NCI-H1436 (cell line): Measurements from ENCODE around the gene KIF20B.

Experiments used
- DNase-seq: peaks from one replicate; lab custom pipeline; 2025; lab: John Stamatoyannopoulos, UW

KIF20B gene

GRCh38 chr10:89701242-89702120 lies at the start of gene KIF20B:
Gene KIF20B (plus strand): TSS chr10:89701590. CDS start chr10:89705295, 3,705 bp downstream.
- DNase-seq = peak; percentile 94

GRCh38 chr10:89651916-89652573 lies 49.3 kb upstream of the KIF20B start:
- no peak for DNase-seq

- no peak for DNase-seq
Observed at GRCh38 chr10:89652806-89653370, 48.5 kb upstream of the KIF20B start.

GRCh38 chr10:89653410-89653869 lies 48.0 kb upstream of the KIF20B start:
- DNase-seq = no peak

- no peak for DNase-seq
Observed at GRCh38 chr10:89655722-89656121, 45.7 kb upstream of the KIF20B start.

GRCh38 chr10:89657302-89657701 lies 44.1 kb upstream of the KIF20B start:
- no peak for DNase-seq

- DNase-seq = no peak
Observed at GRCh38 chr10:89659143-89660131, 42.0 kb upstream of the KIF20B start.

GRCh38 chr10:89662596-89662995 lies 38.8 kb upstream of the KIF20B start:
- no peak for DNase-seq

GRCh38 chr10:89663144-89663543 lies 38.2 kb upstream of the KIF20B start:
- DNase-seq = no peak

GRCh38 chr10:89664203-89664602 lies 37.2 kb upstream of the KIF20B start:
- DNase-seq = no peak

GRCh38 chr10:89665302-89665701 lies 36.1 kb upstream of the KIF20B start:
- DNase-seq = no peak

GRCh38 chr10:89666138-89666537 lies 35.3 kb upstream of the KIF20B start:
- DNase-seq = no peak

- no peak for DNase-seq
Observed at GRCh38 chr10:89668386-89669071, 32.9 kb upstream of the KIF20B start.

- DNase-seq = no peak
Observed at GRCh38 chr10:89669985-89670384, 31.4 kb upstream of the KIF20B start.

- DNase-seq = no peak
Observed at GRCh38 chr10:89670926-89671325, 30.5 kb upstream of the KIF20B start.

GRCh38 chr10:89677341-89677740 lies 24.0 kb upstream of the KIF20B start:
- DNase-seq = no peak

GRCh38 chr10:89679986-89680385 lies 21.4 kb upstream of the KIF20B start:
- no peak for DNase-seq

- DNase-seq = no peak
Observed at GRCh38 chr10:89683883-89684282, 17.5 kb upstream of the KIF20B start.

- no peak for DNase-seq
Observed at GRCh38 chr10:89684604-89685003, 16.8 kb upstream of the KIF20B start.

GRCh38 chr10:89685936-89686335 lies 15.5 kb upstream of the KIF20B start:
- no peak for DNase-seq

- no peak for DNase-seq
Observed at GRCh38 chr10:89690027-89690426, 11.4 kb upstream of the KIF20B start.
